HG02798 (cell line): Measurements from ENCODE around the gene PDZD8.
"Not testable (repeated sequence)": the region's sequence is repeated elsewhere in the genome, so short reads cannot be mapped to it uniquely, and the experiment has no call there.

Experiments used
- ATAC-seq: cut with Tn5 transposase; IDR thresholded peaks from one replicate; pipeline ENCODE4 v1.9.1; 2021; ENCODE audit warnings: mild to moderate bottlenecking; ENCODE audit not compliant: unreplicated experiment, poor library complexity

The PDZD8 gene

GRCh38 chr10:117230107-117230506 lies 145.1 kb downstream of the PDZD8 start:
- ATAC-seq = not testable (repeated sequence)

GRCh38 chr10:117228210-117228609 lies 147.0 kb downstream of the PDZD8 start:
- no peak for ATAC-seq
